Islet precursor cell (in vitro differentiated cells): ENCODE data around the gene NOX4.
"Not testable (repeated sequence)": the region's sequence is repeated elsewhere in the genome, so short reads cannot be mapped to it uniquely, and the experiment has no call there.

Experiments
- DNase-seq: peaks from one replicate; pipeline ENCODE4 v3.0.0-alpha.2; 2018

NOX4 gene

DNA sequence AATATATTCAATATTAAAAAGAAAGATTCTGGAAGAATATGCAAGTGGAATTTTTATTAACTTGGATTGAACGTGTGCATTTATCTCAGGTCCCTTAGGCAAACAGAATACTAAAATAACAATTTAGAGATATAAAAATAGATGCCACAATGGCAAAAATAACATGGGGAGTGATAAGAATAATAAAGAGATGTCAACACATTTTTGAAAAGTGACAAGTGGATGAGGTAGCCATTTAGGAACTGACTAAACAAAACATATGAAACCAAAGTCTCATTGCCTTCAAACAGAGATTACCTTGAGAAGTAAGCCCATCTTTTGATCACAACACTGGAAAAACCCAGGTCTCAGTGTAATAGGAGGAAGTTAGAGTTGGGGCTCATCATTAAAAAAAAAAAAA, 112.2 kb downstream of the NOX4 start:
- DNase-seq, result not testable (repeated sequence)

DNA sequence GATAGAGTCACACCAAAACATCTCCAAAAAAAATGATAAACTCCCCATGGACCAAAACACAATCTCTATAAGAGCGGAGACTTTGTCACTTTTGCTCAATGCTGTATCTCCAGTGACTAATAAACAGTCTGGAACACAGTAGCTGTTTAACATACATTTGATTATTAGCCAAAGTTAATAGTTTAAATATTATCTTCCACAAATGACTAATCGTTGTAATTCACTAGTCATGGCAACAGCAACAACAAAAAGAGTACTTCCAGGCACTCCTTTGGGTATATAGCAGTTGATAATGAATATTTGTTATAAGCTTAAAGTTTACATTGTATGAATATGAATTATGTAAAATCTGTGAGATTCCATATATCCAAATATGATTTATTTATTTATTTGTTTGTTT, 121.8 kb downstream of the NOX4 start:
- DNase-seq, result not testable (repeated sequence)

DNA sequence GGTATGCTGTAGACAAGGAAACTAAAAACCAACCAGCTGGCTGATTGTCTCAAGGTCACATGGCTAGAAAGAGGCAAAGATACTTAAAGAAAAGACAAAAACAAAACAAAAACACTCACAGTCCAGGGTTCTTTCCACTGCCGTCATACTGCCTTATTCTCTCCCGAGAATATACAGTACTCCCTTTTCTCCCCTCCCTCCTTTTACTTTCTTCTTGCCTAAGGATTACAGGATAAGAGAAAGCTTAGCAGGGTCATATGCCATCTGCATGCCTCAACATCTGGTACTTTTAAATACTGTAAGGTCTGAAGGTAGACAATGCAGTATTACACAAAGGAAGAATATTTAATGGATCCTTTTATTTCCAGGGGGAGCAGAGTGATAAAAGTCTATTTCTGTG, 126.3 kb downstream of the NOX4 start:
- DNase-seq, result not testable (repeated sequence)

DNA sequence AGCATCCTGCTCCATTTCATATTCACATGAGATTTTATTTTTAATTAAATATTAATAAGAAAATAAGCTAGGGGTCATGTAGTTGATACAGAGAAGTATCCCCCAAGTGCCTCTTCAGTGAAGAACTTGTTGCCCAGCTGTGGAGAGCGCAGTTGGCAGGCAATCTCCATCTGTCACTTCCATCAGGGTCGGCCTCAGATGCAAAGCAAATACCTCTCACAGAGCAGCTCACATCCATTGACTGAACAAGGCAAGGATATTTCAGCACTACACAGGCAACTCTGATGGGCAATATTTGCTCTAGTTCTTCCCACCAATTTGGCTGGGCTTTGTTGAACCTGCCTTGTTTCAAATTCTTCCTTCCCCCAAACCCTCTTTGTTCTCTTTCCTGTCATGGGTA, 129.4 kb downstream of the NOX4 start:
- DNase-seq, result no peak

DNA sequence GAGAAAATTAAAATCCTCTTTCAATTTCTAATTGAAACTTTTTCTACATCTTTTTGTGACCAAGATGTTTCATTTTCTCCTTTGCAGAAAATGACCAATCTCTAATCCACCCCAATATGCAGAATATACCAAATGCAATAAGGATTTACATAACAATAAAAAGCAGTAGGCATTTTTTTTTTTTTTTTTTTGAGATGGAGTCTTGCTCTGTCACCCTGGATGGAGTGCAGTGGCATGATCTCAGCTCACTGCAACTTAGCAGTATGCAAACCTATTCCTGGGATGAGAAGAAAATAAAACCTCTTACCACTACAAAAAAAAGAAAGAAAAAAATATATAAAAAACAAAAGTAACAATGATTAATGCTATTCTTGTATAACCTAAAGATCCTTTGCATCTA, 132.0 kb downstream of the NOX4 start:
- not testable (repeated sequence) for DNase-seq

DNA sequence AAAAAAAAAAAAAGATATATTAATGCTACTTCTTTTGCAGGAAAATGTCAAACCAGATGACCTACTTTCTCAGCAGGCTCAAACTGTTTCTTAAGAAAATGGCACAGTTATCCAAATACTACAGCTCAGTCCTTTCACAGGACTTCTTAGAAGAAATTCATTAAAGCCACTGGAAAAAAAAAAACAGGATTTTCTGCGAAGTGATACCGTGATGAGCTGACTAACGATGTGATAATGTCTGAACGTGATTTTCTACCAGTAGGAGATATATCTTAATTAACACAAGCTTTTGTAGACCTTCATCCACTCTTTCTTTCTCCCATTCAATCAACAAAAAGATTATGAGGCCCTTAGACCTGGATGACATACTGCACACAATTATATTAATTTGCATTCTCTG, 132.4 kb downstream of the NOX4 start:
- DNase-seq, result no peak

DNA sequence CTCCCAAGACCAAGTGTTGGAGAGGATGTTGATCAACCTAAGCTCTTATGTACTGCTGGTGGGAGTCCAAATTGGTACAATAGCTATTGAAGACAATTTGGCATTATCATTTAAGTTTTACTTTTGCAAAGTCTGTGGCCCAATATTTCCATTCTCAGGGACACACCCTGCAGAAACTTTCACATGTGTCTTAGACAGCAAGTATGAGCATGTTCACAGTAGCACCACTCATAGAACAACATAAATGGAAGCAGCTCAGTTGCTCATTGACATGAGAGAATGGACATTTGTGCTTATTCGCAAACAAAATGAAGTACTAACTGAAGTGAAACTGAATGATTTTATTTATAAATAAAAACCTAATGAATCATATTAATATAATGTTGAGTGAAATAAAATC, 135.5 kb downstream of the NOX4 start:
- DNase-seq, result no peak

DNA sequence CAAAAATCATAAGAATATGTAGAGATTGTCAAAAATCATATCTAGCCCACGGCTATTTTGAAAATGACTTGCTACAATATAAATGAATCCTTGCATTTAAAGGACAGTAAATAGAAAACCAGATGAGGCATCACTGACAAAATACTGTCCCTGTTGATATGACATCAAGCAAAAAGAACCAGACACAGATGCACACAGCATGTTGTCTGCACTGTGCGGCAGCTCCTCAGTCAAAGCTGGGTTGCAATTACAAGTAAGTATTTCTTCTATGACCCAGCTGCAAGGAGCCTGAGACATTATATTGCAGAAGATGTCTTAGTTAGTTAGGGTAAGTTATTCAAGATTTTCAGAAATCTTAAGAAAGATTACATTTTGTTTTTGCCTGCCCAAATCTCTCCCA, 136.7 kb downstream of the NOX4 start:
- DNase-seq, result not testable (repeated sequence)

DNA sequence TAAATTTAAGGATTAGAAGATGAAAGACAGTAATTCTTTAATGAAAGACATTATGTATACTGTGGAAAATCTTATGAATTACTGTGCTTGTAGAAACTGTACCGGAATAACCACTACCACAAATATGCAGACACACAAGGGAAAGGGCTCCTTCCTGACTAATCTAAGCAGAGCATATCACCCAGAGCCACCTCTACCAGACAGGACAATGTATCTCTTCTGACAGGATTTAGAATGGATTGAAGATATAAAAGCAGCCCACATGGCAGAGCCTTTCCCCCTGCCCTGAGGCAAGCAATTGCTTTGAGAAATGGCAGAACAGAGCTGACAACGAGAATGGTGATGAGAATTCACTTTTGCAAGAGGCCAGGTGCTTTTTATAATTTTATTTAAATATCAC, 144.1 kb downstream of the NOX4 start:
- peak; percentile 87 for DNase-seq

DNA sequence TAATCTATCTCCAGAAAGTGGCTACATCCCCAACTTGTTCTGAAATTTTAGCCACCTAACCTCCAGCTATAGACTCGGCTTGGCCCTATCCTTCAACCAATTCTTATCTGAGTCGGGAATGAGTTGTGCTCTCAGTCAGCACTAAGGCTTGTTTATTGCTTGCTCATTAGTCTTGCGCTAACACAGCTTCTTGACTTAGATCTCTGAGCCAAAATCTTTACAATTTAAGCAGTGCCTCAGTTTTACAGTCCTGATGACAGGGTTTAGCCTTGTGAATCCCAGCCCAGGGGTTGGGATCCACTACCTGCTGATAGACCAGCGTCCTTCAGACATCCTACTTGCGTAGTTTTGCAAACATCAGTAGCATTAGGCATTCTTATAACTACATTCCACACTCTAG, 144.6 kb downstream of the NOX4 start:
- peak; percentile 61 for DNase-seq

DNA sequence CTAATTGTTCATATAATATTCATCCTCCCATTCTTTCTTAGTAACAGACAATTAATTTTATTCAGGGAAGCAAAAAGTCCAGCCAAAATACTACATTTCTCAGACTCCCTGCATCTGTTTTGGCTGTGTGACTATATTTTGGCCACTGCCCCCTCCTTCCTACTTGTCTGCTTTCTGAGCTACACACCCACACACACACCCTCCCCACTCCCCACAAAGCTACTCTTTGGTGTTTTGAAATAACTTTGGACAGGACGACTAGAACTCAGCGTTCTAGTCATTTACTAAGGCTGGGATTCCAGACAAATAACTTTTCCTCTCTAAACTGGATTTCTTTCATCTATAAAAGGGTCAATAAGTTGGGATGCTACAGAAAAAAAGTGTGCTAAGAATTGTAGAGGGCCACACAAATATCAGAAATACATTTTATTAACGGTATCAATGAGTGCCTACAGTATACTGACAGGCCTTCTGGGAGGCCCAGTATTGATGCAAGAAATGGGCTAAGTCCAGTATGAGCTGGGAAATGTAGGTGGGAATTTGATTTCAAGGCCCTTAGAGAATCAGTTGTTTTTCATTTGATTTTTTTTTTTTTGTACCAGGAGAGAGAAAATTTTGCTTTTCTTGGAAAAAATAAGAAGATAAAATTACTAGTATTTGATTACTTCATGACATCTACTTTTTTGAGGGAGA, 148.1 kb downstream of the NOX4 start:
- DNase-seq, result not testable (repeated sequence)

DNA sequence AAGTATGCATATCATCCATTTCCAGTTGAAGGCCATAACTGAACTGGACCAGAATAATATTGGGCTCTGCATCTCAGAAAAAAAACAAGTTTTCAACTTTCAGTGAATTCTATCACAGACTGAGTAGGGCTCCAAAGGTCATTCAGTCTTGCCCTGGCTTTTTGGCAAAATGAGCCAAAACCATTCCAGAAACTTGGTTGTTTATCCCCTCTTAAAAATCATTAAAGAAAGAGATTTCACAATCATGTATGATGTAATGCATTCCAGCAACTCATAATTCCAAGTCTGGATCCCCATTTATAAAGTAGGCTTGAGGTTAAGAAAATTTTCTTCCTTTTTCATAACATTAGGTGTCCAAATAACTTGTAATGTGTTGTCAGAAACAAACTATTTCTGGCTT, 150.7 kb downstream of the NOX4 start:
- not testable (repeated sequence) for DNase-seq

DNA sequence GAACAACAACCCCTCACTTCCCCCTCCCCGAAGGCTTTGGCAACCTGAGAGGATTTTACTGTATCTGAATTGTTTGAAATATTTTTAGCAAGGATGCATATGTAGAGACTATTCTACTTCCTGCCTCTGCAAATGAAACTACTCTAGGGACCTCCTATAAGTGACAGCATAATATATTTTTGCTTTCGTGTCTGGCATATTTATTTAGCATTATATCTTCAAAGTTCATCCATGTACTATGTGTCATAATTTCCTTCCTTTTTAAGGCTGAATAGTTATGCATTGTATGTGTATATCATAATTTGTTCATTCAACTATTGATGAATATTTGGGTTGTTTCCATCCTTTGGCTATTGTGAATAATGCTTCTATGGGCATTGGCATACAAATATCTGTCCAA, 153.1 kb downstream of the NOX4 start:
- not testable (repeated sequence) for DNase-seq

DNA sequence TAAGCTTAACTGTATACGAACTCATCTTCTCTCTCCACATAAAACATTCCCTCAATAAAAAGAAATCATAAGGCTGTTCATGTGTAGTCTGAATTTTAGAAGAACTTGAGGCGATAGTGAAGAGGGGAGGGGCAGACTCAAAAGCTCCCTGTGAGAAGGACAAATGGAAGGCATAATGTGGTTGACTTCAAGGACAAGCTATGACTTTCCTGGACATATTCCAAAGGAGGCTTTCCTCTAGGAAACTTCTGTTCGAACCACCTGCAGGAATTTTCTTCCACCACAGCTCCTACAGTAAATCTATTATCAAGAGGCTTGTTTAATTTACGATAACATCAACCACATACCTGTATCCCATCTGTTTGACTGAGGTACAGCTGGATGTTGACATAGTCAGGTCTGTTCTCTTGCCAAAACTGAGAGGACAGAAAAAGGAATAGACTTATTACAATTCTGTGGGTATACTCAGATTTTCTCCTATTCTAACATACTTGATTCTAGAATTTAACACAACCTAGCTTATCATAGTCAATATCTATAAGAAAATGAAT, 154.0 kb downstream of the NOX4 start:
- DNase-seq, result not testable (repeated sequence)

DNA sequence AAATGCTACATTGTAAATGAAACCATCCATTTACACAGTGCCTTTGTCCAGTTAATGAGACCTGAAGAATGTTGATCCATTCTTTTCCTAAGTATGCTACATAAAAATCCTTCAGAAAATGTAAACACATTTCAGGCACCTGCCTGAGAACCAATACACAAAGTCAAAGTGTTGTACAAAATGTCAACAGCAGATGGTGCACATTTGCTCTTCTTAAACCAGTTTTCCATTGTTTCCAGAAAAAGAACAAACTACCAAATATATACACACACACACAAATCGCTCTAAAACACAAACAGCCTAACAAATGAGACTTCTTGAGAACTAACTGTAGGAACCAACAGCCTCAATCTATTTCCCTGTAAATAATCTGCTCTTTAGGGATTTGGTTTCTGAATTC, 157.5 kb downstream of the NOX4 start:
- not testable (repeated sequence) for DNase-seq

DNA sequence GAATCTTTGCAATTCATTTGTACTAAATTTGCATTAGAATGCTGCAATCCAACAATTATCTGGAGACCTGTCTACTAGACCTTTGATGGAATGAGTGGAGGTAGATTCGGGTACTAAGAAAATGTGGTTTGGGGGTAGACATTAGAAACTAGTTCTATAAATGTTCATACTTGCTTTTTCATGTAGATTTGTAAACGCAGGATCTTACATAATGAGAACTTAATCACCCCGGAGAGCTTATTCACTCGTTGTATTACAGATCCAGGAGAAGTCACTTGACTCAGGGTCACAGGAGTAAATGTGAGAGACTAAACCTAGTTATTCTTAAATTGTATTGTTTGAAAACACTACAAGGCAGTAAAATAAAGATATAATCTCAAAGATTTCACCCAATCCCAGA, 159.2 kb downstream of the NOX4 start:
- not testable (repeated sequence) for DNase-seq

DNA sequence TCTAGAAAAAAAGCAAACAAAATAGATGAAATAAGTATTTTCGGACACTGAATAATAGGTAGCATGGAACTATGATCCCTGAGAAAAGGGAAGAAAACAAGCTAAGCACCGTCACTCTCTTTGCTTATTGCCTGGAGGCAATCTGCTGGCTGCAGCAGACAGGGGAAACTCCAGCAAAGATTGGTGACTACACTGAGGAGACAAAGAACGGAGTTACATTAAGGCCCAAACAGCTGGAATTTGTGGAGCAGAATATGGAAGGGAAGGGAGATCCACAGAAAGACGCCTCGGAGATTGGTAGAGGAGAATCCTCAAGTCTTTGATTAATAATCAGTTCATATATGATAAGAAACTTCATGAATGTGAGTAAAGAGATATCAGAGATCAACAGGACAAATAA, 163.3 kb downstream of the NOX4 start:
- peak; percentile 76 for DNase-seq

DNA sequence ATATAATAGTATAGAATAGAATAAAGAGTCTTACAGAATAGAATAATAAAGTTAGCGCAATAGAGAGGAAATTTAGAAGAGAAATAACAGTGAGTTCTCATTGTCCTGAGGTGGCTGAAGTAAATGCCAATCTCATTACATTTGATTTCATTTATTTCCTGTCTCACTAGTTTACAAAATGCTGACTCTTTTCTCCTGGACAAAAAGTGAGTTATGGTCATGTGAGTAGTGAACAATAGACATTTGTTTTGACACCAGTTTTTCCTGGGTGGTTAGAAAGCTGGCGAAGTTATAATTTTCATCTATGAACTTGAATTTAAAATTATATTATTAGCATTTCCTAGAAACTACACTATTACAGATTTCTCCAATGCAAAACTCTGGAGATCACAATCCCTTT, 169.8 kb downstream of the NOX4 start:
- no peak for DNase-seq

DNA sequence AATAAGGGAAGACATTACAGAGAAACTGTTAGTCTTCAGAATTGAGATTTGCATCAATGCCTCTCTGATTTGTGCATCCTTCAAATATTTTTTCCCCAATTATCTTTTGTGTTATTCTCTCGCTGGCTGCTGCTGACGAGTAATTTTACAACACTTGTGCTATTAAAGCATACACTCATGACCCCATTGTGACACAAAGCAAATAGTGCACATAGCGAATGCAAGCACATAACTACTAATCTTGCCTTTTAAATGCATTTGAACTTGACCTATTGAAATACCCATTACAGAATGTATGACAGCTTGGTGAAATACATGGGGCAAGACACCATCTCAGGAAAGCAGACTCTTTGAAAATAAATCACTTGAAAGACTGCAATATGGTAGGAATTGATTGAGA, 180.6 kb downstream of the NOX4 start:
- DNase-seq, result not testable (repeated sequence)

DNA sequence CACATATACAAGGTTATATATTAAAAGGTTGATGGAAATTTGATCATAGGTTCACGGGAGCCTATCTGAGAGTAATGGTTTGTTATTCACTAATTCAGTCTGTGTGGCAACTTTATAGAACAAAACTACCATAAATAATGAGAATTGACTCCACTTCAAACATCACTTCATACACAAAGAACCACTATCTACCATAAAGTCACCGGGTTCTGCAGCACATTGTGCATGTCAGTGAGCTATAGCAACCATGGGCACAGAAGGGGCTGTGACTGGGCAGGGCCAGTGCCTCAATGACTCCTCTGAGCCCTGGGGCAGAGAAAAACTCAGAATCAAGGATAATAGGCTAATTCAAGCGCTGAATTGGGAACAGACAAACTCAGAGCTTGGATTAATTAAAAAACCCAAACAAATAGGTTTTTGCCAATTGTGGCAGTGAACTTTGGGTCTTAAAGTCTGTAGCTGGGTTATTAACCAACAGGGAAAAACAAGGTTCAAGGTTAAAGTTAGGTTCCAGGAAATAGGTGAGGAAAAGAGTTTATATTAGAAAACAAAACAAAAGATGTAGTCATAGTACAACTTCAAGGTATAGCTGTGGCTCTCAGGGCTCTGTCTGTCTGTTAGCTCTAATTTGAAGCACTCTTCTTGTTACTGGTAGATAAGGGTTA, 181.7 kb downstream of the NOX4 start:
- not testable (repeated sequence) for DNase-seq

DNA sequence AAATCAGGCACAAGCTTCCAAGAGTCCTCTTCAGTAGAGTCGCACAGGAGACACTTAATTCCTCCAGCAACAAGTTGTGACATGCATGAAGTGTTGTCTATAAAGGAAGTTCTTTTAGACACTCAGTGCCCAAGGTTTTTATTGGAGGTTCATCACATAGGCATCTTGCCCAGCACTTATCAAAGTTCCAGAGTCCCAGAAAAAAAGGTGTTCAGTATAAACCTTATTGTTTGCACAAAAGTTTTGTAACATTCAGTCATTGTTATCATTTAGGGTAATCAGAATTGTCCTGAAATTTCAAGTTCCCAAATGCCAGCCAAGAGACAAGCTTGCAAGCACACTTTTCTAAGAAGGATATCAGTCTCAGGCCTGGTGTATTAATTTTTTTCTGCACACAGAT, 182.9 kb downstream of the NOX4 start:
- not testable (repeated sequence) for DNase-seq

DNA sequence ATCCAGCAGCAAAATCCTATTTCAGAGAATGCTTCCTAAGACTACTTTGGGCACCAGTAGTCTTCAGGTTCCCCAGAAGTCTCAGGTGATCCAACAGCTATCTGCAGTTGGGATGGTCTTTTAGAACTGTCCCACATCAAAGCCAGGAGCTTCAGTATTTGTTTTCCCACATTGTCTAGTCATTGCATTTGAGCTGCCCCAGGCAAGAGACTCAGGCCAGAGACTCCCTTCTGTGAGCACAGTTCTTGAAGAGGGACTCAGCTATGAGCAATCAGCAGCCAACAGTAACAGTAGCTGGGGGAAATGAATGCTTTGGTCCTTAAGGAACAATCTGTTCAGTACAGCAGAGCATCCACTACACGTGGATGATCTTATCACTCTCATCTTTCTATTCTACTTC, 188.1 kb downstream of the NOX4 start:
- DNase-seq, result peak; percentile 75

DNA sequence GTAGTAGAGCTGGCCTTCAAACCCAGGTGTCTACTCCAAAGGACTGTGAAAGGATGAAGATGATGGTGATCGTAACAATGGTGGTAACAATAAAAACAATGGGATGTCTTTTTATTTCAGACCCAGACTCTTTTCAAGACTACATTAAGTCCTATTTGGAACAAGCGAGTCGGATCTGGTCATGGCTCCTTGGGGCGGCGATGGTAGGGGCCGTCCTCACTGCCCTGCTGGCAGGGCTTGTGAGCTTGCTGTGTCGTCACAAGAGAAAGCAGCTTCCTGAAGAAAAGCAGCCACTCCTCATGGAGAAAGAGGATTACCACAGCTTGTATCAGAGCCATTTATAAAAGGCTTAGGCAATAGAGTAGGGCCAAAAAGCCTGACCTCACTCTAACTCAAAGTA, 196.2 kb downstream of the NOX4 start:
- not testable (repeated sequence) for DNase-seq

DNA sequence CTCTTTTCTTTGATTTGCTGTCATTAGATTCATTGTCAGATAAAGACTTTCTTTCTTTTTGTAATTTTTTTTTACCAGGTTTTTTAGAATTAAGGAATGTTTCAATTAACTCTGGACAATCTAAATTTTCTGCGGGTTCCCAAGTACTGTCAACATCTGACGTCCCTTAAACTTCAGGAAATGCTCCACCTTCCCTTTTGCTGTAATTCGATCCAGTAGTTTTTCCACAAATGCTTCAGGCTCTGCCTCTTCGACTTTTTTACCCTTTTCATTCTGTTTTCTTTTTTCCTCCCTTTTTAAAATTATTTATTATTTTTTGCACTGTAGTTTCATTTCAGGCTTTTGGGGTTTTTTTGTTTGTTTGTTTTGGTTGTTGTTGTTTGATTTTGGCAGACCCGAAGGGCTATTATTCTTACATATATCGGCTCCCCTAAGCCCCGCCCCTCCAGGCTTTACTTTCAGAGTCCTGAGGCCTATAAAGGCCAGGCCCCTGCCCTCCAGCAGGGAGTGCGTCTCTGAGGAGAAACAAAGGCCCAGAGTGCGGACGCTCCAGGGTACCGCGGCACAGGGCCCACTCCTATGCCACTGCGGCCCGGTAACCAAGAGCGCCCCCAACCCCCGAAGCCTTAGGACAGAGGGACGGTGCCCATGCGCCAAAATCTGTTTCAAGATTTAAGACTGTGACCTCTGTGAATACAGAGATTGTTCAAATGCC, 197.1 kb downstream of the NOX4 start:
- DNase-seq, result peak; percentile 62
